ENCODE measurements around the gene TMED6.

DNA sequence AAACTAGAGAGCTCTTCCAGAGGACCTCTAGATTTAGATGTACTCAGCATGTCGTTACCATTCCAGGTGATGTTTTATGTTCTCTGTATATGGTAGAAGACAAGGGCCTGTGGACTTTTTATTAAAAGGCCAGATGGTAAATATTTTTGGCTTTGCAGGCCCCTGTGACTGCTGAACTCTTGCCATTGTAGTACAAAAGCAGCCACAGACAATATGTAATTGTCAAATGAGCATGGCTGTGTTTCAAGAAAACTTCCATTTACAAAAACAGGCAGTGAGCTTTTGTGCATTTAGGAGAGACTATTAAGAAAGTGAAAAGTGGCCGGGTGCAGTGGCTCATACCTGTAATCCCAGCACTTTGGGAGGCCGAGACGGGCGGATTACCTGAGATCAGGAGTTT, 7.4 kb downstream of the TMED6 start:
- TF ChIP-seq EZH2 (IDR thresholded peaks at IDR 0.05; ENCODE audit: low read depth, low read length, severe bottlenecking) (no peak), EGR1 (IDR thresholded peaks at IDR 0.05; ENCODE audit: borderline replicate concordance, low read depth, low read length) (no peak), POU5F1 (IDR thresholded peaks at IDR 0.05; ENCODE audit: low read depth, low read length) (no peak), RXRA (IDR thresholded peaks at IDR 0.05; ENCODE audit: insufficient read depth, low read depth, low read length) (no peak)
- TF ChIP-seq, protein P1, sequence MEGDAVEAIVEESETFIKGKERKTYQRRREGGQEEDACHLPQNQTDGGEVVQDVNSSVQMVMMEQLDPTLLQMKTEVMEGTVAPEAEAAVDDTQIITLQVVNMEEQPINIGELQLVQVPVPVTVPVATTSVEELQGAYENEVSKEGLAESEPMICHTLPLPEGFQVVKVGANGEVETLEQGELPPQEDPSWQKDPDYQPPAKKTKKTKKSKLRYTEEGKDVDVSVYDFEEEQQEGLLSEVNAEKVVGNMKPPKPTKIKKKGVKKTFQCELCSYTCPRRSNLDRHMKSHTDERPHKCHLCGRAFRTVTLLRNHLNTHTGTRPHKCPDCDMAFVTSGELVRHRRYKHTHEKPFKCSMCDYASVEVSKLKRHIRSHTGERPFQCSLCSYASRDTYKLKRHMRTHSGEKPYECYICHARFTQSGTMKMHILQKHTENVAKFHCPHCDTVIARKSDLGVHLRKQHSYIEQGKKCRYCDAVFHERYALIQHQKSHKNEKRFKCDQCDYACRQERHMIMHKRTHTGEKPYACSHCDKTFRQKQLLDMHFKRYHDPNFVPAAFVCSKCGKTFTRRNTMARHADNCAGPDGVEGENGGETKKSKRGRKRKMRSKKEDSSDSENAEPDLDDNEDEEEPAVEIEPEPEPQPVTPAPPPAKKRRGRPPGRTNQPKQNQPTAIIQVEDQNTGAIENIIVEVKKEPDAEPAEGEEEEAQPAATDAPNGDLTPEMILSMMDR (IDR thresholded peaks at IDR 0.05; ENCODE audit: control extremely low read depth in 1 of 3, insufficient read depth in 1 of 3, low read depth in 1 of 3, low read length in 3 of 3): no peak
